OCI-LY3 (cell line): ENCODE results near the gene ACCSL.

ENCODE experiments used
- H2AFZ ChIP-seq: fragments of 200-600, 300-600 bp; shearing (Covaris generic); 2 replicates; pipeline ENCODE4 v1.6.0; 2014; ENCODE audit warnings: antibody characterized with exemption, low read depth, low read length
- H3K27ac ChIP-seq: fragments of 200-600, 300-600 bp; sonication (generic); 2 replicates; pipeline ENCODE4 v1.5.1; 2014; ENCODE audit warnings: mild to moderate bottlenecking, low read length, moderate library complexity, mixed read lengths
- H3K27me3 ChIP-seq: fragments of 200-600, 300-600 bp; sonication (generic); 2 replicates; pipeline ENCODE4 v1.6.1; 2014; ENCODE audit warnings: low read depth, low read length, mixed read lengths
- H3K36me3 ChIP-seq: fragments of 200-600, 300-600 bp; sonication (generic); replicated peaks from 2 replicates; pipeline ENCODE3; 2014; ENCODE audit warnings: low read depth, low read length, mixed read lengths
- H3K4me1 ChIP-seq: fragments of 300-600, 200-600 bp; sonication (generic); 2 replicates; pipeline ENCODE4 v1.6.1; 2014; ENCODE audit warnings: low read length, mixed read lengths
- H3K4me2 ChIP-seq: fragments of 200-600, 300-600 bp; sonication (generic); 2 replicates; pipeline ENCODE4 v1.6.1; 2014; ENCODE audit warnings: low read length, mixed read lengths
- H3K4me3 ChIP-seq: fragments of 300-600, 200-600 bp; sonication (generic); 2 replicates; pipeline ENCODE4 v1.5.1; 2014; ENCODE audit warnings: antibody characterized with exemption, mild to moderate bottlenecking, low read length, moderate library complexity
- H3K79me2 ChIP-seq: fragments of 300-600, 200-600 bp; shearing (Covaris generic); 2 replicates; pipeline ENCODE4 v1.6.1; 2014; ENCODE audit warnings: mild to moderate bottlenecking, low read length, mixed read lengths
- H3K9ac ChIP-seq: fragments of 300-600, 200-600 bp; shearing (Covaris generic); 2 replicates; pipeline ENCODE4 v1.6.0; 2014; ENCODE audit warnings: mild to moderate bottlenecking, low read length, moderate library complexity
- H3K9me3 ChIP-seq: fragments of 200-600, 300-600 bp; shearing (Covaris generic); 2 replicates; pipeline ENCODE4 v1.6.1; 2014; ENCODE audit warnings: low read length, mixed read lengths; ENCODE audit not compliant: insufficient read depth
- H4K20me1 ChIP-seq: fragments of 200-600, 300-600 bp; sonication (generic); 2 replicates; pipeline ENCODE4 v1.6.1; 2016; ENCODE audit warnings: low read length, mixed read lengths; ENCODE audit not compliant: insufficient read depth
- CTCF ChIP-seq: fragments of 200-600, 300-600 bp; sonication (generic); IDR thresholded peaks from 2 replicates; pipeline ENCODE4 v1.5.1; 2014; ENCODE audit warnings: antibody characterized with exemption, low read length, low read depth
- EZH2phosphoT487 ChIP-seq: fragments of 200-600 bp; shearing (Covaris generic); IDR thresholded peaks from 2 replicates; pipeline ENCODE4 v1.6.1; 2018; ENCODE audit warnings: antibody characterized with exemption, mixed run types, low read depth

Gene ACCSL

GRCh38 chr11:44006917-44007361 is 40.8 kb upstream of the ACCSL start:
- Histone ChIP-seq H3K9ac (no peak overlapping the region; the same call in 1 of the 2 replicates), H3K4me3 (no peak overlapping the region), H3K36me3 (no peaks in the 10 kb centered on the region), H3K79me2 (peaks cover 15% of the 10 kb centered on the region), H3K27me3 (no peaks in the 10 kb centered on the region), H3K27ac (no peak overlapping the region), H3K9me3 (no peaks in the 10 kb centered on the region), H2AFZ (no peak overlapping the region), H4K20me1 (no peaks in the 10 kb centered on the region), H3K4me1 (peaks cover 72% of the 10 kb centered on the region), H3K4me2 (no peak overlapping the region)
- TF ChIP-seq EZH2phosphoT487 (no peak), CTCF (no peak)

GRCh38 chr11:44007481-44008087 is 40.2 kb upstream of the ACCSL start:
- H3K4me3 ChIP-seq, result no peak overlapping the region
- H3K4me1 ChIP-seq, result peaks cover 67% of the 10 kb centered on the region
- H3K36me3 ChIP-seq, result no peaks in the 10 kb centered on the region
- H3K9me3 ChIP-seq, result no peaks in the 10 kb centered on the region
- H3K9ac ChIP-seq, result no peak overlapping the region
- no peak overlapping the region for H3K4me2 ChIP-seq
- H4K20me1 ChIP-seq, result no peaks in the 10 kb centered on the region
- H3K27me3 ChIP-seq, result no peaks in the 10 kb centered on the region
- peak overlapping the region; percentile 21; the same call in 1 of the 2 replicates for H3K27ac ChIP-seq
- no peak for TF ChIP-seq CTCF
- TF ChIP-seq EZH2phosphoT487, result no peak
- no peak overlapping the region for H2AFZ ChIP-seq
- H3K79me2 ChIP-seq, result peaks cover 9% of the 10 kb centered on the region

GRCh38 chr11:44008088-44008501 is 39.7 kb upstream of the ACCSL start:
- Histone ChIP-seq H4K20me1 (no peaks in the 10 kb centered on the region), H3K36me3 (no peaks in the 10 kb centered on the region), H3K27me3 (no peaks in the 10 kb centered on the region), H2AFZ (no peak overlapping the region), H3K79me2 (peaks cover 5% of the 10 kb centered on the region), H3K4me1 (peaks cover 65% of the 10 kb centered on the region), H3K4me2 (no peak overlapping the region), H3K4me3 (no peak overlapping the region), H3K9me3 (no peaks in the 10 kb centered on the region), H3K27ac (peak overlapping the region; percentile 21; the same call in 1 of the 2 replicates), H3K9ac (no peak overlapping the region)
- no peak for TF ChIP-seq CTCF
- no peak for TF ChIP-seq EZH2phosphoT487

- Histone ChIP-seq H3K36me3 (no peaks in the 10 kb centered on the region), H2AFZ (no peak overlapping the region)
These were observed 39.1 kb upstream of the ACCSL start for GRCh38 chr11:44008698-44009097.

More at GRCh38 chr11:44008698-44009097, 39.1 kb upstream of the ACCSL start:
- no peaks in the 10 kb centered on the region for H3K27me3 ChIP-seq
- no peak for TF ChIP-seq CTCF
- TF ChIP-seq EZH2phosphoT487, result no peak
- H3K4me1 ChIP-seq, result peaks cover 59% of the 10 kb centered on the region
- H4K20me1 ChIP-seq, result no peaks in the 10 kb centered on the region
- peaks cover 3% of the 10 kb centered on the region for H3K79me2 ChIP-seq
- H3K9me3 ChIP-seq, result no peaks in the 10 kb centered on the region
- no peak overlapping the region for H3K4me3 ChIP-seq
- H3K4me2 ChIP-seq, result no peak overlapping the region
- H3K9ac ChIP-seq, result no peak overlapping the region
- no peak overlapping the region for H3K27ac ChIP-seq
